Coronary artery (tissue), 2 donors: ENCODE data around the gene MYO5C.

ENCODE experiments used
- DNase-seq: peaks from one replicate; pipeline ENCODE4 v3.0.0-alpha.2; 2017; ENCODE audit warnings: low spot score
- H3K27ac ChIP-seq, 2 donors: fragments of 200-600 bp; sonication (generic); one replicate each; pipeline ENCODE4 v1.5.1; 2016 to 2019
- H3K4me3 ChIP-seq: fragments of 200-600 bp; sonication (generic); 2 replicates; pipeline ENCODE4 v1.5.1; 2016; ENCODE audit warnings: mild to moderate bottlenecking, moderate library complexity
- CTCF ChIP-seq: fragments of 200-600 bp; sonication (generic); IDR thresholded peaks from one replicate; pipeline ENCODE4 v1.5.1; 2019; ENCODE audit warnings: antibody characterized with exemption

Gene MYO5C, protein sequence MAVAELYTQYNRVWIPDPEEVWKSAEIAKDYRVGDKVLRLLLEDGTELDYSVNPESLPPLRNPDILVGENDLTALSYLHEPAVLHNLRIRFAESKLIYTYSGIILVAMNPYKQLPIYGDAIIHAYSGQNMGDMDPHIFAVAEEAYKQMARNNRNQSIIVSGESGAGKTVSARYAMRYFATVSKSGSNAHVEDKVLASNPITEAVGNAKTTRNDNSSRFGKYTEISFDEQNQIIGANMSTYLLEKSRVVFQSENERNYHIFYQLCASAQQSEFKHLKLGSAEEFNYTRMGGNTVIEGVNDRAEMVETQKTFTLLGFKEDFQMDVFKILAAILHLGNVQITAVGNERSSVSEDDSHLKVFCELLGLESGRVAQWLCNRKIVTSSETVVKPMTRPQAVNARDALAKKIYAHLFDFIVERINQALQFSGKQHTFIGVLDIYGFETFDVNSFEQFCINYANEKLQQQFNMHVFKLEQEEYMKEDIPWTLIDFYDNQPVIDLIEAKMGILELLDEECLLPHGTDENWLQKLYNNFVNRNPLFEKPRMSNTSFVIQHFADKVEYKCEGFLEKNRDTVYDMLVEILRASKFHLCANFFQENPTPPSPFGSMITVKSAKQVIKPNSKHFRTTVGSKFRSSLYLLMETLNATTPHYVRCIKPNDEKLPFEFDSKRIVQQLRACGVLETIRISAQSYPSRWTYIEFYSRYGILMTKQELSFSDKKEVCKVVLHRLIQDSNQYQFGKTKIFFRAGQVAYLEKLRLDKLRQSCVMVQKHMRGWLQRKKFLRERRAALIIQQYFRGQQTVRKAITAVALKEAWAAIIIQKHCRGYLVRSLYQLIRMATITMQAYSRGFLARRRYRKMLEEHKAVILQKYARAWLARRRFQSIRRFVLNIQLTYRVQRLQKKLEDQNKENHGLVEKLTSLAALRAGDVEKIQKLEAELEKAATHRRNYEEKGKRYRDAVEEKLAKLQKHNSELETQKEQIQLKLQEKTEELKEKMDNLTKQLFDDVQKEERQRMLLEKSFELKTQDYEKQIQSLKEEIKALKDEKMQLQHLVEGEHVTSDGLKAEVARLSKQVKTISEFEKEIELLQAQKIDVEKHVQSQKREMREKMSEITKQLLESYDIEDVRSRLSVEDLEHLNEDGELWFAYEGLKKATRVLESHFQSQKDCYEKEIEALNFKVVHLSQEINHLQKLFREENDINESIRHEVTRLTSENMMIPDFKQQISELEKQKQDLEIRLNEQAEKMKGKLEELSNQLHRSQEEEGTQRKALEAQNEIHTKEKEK (N-terminal part only)

GRCh38 chr15:52295421-52296001 lies at the start of gene MYO5C:
Gene MYO5C (minus strand): TSS chr15:52295804. CDS start chr15:52295636, 168 bp downstream.
- no peak for TF ChIP-seq CTCF
- no peak for DNase-seq
- peak within 1 kb of the TSS in 1 of 2 donors; percentile 67 for H3K27ac ChIP-seq

DNA sequence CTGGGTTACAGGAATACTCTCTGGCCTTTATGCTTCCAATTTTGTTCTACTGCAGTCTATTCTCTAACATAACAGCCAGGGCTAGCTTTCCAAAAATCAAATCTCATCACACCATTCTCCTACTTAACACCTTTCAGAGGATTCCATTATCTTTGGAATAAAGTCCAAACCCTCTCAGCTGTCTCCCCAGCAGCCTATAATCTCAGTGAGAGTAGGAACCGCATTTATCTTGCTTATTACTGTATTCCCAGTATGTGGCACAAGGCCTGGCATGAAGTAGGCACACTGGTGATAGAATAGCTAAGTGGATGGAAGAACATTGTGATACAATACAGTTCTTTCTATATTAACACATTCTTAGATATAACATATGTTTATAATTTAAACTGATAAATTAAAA lies 49.0 kb upstream of the MYO5C start:
- Histone ChIP-seq H3K4me3 (no peak overlapping the region), H3K27ac (no peak overlapping the region)
- no peak for TF ChIP-seq CTCF
- DNase-seq, result no peak

More at GRCh38 chr15:52295421-52296001, at the start of gene MYO5C:
- peak within 1 kb of the TSS; percentile 70 for H3K4me3 ChIP-seq

DNA sequence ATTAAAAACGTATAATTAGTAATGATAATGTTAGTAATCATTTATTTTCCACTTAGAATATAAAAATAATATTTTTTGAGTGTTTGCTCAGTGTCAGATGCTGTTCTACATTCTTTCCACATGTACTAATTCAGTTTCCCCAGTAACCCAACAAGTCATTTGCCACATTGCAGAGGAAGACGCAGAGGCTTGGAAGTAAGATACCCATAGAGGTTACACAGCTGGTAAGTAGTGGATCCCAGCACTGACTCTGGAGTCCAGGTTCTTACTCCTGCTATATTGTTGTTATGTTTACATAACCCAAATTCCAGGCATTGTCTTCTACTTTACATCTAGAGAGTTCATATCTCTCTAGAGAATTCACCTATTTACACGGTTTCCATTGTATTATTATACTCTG lies 48.2 kb upstream of the MYO5C start:
- H3K27ac ChIP-seq, result no peak overlapping the region
- H3K4me3 ChIP-seq, result no peak overlapping the region
- no peak for DNase-seq
- no peak for TF ChIP-seq CTCF

DNA sequence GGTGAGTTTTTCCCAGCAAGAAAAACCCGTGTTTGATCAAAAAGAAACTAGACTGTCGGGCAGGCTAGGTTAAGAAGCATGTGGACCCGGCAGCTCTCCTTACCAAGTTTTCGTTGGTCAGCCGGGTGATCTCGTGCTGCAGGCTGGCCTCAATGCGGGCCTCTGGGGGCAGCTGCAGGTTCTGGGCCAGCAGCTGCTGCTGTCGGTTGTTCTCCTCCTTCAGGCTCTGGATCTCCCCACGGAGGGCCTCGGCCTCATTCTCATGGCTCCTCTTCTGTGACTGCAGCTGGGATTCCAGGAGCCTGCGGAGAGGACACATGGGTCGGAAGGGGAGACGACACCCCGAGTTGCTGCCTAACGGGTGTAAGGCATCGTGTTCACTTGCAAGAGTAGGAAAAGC lies 44.5 kb upstream of the MYO5C start:
- no peak overlapping the region for H3K4me3 ChIP-seq
- no peak for DNase-seq
- TF ChIP-seq CTCF, result no peak
- no peak overlapping the region for H3K27ac ChIP-seq

- no peak for TF ChIP-seq CTCF
- no peak for DNase-seq
- no peak overlapping the region for H3K27ac ChIP-seq
- no peak overlapping the region for H3K4me3 ChIP-seq
These were observed 43.3 kb upstream of the MYO5C start for GRCh38 chr15:52338891-52339290.

DNA sequence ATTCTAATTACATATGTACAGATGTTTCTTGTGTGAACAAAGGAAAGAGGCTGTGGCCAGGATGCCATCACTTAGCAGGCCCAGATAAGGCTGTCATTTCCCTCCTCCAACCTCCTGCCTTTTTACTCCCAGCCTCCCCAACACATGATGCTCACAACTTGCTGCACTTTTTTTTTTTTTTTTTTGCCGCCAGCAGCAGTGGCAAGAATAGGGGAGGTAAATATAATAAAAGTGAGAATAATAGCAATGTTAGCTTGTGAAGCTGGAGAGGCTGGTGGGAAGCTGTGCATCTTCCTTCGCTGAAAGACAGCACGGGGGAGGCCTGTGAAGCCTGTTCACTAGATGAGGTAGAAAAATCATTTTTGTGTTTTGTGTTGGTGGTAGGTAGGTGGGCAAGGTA lies 42.5 kb upstream of the MYO5C start:
- Histone ChIP-seq H3K27ac (no peak overlapping the region), H3K4me3 (no peak overlapping the region)
- TF ChIP-seq CTCF, result no peak
- DNase-seq, result no peak
